ENCODE data around the gene KIF23. TPM values are rescaled to one million over a fixed set of nuclear protein-coding genes. Genes with fewer than 3 reads are reported as not detected.

The KIF23 gene
- total RNA-seq, 2 donors from 2014 or later: 53.4 to 82.6 TPM

- Histone ChIP-seq H3K27ac (ENCODE audit: low read depth, low read length) (no peak overlapping the region), H3K27me3 (ENCODE audit: control insufficient read depth, insufficient read depth, low read length, poor library complexity, severe bottlenecking) (no peaks in the 10 kb centered on the region), H3K4me1 (ENCODE audit: control insufficient read depth, insufficient read depth, low read length) (no peaks in the 10 kb centered on the region), H3K36me3 (ENCODE audit: control insufficient read depth, insufficient read depth, low read length) (peaks cover 73% of the 10 kb centered on the region), H3K9ac (ENCODE audit: extremely low read depth, low read length, poor library complexity, severe bottlenecking) (no peak overlapping the region), H3K4me3 (ENCODE audit: low read length) (no peak overlapping the region), H3K9me3 (ENCODE audit: control insufficient read depth, low read length) (no peaks in the 10 kb centered on the region)
- no peak for TF ChIP-seq CTCF (conservative IDR thresholded peaks at IDR 0.05)
- Mint-ChIP-seq H3K9me3 (no peaks in the 10 kb centered on the region), H3K36me3 (ENCODE audit: low read depth) (peaks cover 43% of the 10 kb centered on the region), H3K4me1 (no peaks in the 10 kb centered on the region), H3K4me3 (no peak overlapping the region), H3K27me3 (ENCODE audit: insufficient read depth) (no peaks in the 10 kb centered on the region), H3K27ac (no peak overlapping the region)
- WGBS, 2 experiments (ENCODE audit: insufficient coverage in 1 of 2, insufficient read length in 1 of 2): 87 to 94% methylated on average over 3 to 4 of the region's 4 CpGs
- no peak for DNase-seq
Measured at GRCh38 chr15:69403594-69403993, 10.6 kb upstream of the KIF23 start.

- Mint-ChIP-seq H3K36me3 (ENCODE audit: low read depth) (peaks cover 37% of the 10 kb centered on the region), H3K27ac (no peak overlapping the region), H3K4me1 (no peaks in the 10 kb centered on the region), H3K4me3 (no peak overlapping the region), H3K27me3 (ENCODE audit: insufficient read depth) (no peaks in the 10 kb centered on the region), H3K9me3 (no peaks in the 10 kb centered on the region)
- H3K36me3 ChIP-seq (ENCODE audit: control insufficient read depth, insufficient read depth, low read length): peaks cover 59% of the 10 kb centered on the region
- no peak for TF ChIP-seq CTCF (conservative IDR thresholded peaks at IDR 0.05)
- H3K27ac ChIP-seq (ENCODE audit: low read depth, low read length): no peak overlapping the region
- H3K4me1 ChIP-seq (ENCODE audit: control insufficient read depth, insufficient read depth, low read length): no peaks in the 10 kb centered on the region
- no peaks in the 10 kb centered on the region for H3K9me3 ChIP-seq (ENCODE audit: control insufficient read depth, low read length)
- H3K27me3 ChIP-seq (ENCODE audit: control insufficient read depth, insufficient read depth, low read length, poor library complexity, severe bottlenecking): no peaks in the 10 kb centered on the region
- no peak overlapping the region for H3K9ac ChIP-seq (ENCODE audit: extremely low read depth, low read length, poor library complexity, severe bottlenecking)
- no peak overlapping the region for H3K4me3 ChIP-seq (ENCODE audit: low read length)
- no peak for DNase-seq
- WGBS, 2 experiments (ENCODE audit: insufficient coverage in 1 of 2, insufficient read length in 1 of 2): 50 to 62% methylated on average over 2 to 3 of the region's 3 CpGs
Measured at GRCh38 chr15:69405110-69405509, 9.0 kb upstream of the KIF23 start.

GRCh38 chr15:69407719-69408400, 6.3 kb upstream of the KIF23 start:
- Mint-ChIP-seq H3K4me1 (no peaks in the 10 kb centered on the region), H3K9me3 (no peaks in the 10 kb centered on the region), H3K27me3 (ENCODE audit: insufficient read depth) (no peaks in the 10 kb centered on the region), H3K27ac (no peak overlapping the region), H3K4me3 (no peak overlapping the region), H3K36me3 (ENCODE audit: low read depth) (peaks cover 18% of the 10 kb centered on the region)
- DNase-seq: no peak
- Histone ChIP-seq H3K9ac (ENCODE audit: extremely low read depth, low read length, poor library complexity, severe bottlenecking) (no peak overlapping the region), H3K27ac (ENCODE audit: low read depth, low read length) (no peak overlapping the region), H3K27me3 (ENCODE audit: control insufficient read depth, insufficient read depth, low read length, poor library complexity, severe bottlenecking) (no peaks in the 10 kb centered on the region), H3K36me3 (ENCODE audit: control insufficient read depth, insufficient read depth, low read length) (peaks cover 40% of the 10 kb centered on the region), H3K9me3 (ENCODE audit: control insufficient read depth, low read length) (no peaks in the 10 kb centered on the region), H3K4me1 (ENCODE audit: control insufficient read depth, insufficient read depth, low read length) (no peaks in the 10 kb centered on the region), H3K4me3 (ENCODE audit: low read length) (no peak overlapping the region)
- 94 to 100% methylated on average over 2 to 3 of the region's 3 CpGs for WGBS, 2 experiments (ENCODE audit: insufficient coverage in 1 of 2, insufficient read length in 1 of 2)
- no peak for TF ChIP-seq CTCF (conservative IDR thresholded peaks at IDR 0.05)

Data from endodermal cell (in vitro differentiated cells).